ENCODE measurements around the gene OR5AU1.

GRCh38 chr14:21142357-21142756 lies 13.5 kb downstream of the OR5AU1 start:
- TF ChIP-seq EP300 (IDR thresholded peaks at IDR 0.05) (no peak), POLR2A (IDR thresholded peaks at IDR 0.05) (no peak), CTCF (IDR thresholded peaks at IDR 0.05) (no peak), POLR2AphosphoS5 (IDR thresholded peaks at IDR 0.05) (no peak)

Measured in stomach (tissue), 4 donors.